Immature natural killer cell (primary cell): Measurements from ENCODE around the gene PPP3CA. TPM values are rescaled to one million over a fixed set of nuclear protein-coding genes. Genes with fewer than 3 reads are reported as not detected.

ENCODE experiments used
- DNase-seq, 3 donors: peaks; one replicate each; pipeline ENCODE4 v3.0.0; 2022; ENCODE audit warnings: mixed read lengths in 1 of 3
- H3K27ac Mint-ChIP-seq, 6 donors: one replicate each; pipeline ENCODE4 v1.8.0; 2020; ENCODE audit warnings: mixed read lengths in 6 of 6, mild to moderate bottlenecking in 5 of 6, inconsistent platforms in 4 of 6, moderate library complexity in 3 of 6
- H3K27me3 Mint-ChIP-seq, 3 donors: one replicate each; pipeline ENCODE4 v1.8.0; 2020 to 2021; ENCODE audit warnings: low read depth in 3 of 3, mild to moderate bottlenecking in 3 of 3, mixed read lengths in 3 of 3, moderate library complexity in 3 of 3, inconsistent platforms in 1 of 3
- H3K36me3 Mint-ChIP-seq, 3 donors: one replicate each; pipeline ENCODE4 v1.8.0; 2020; ENCODE audit warnings: mixed read lengths in 3 of 3, inconsistent platforms in 2 of 3, mild to moderate bottlenecking in 2 of 3
- H3K4me1 Mint-ChIP-seq, 2 donors: one replicate each; pipeline ENCODE4 v1.8.0; 2020; ENCODE audit warnings: inconsistent platforms in 2 of 2, mild to moderate bottlenecking in 2 of 2, mixed read lengths in 2 of 2, moderate library complexity in 1 of 2
- H3K4me3 Mint-ChIP-seq, 5 donors: one replicate each; pipeline ENCODE4 v1.8.0; 2020; ENCODE audit warnings: mild to moderate bottlenecking in 5 of 5, mixed read lengths in 5 of 5, inconsistent platforms in 3 of 5, moderate library complexity in 3 of 5
- H3K9me3 Mint-ChIP-seq, 6 donors: one replicate each; pipeline ENCODE4 v1.8.0; 2020; ENCODE audit warnings: mild to moderate bottlenecking in 6 of 6, mixed read lengths in 6 of 6, inconsistent platforms in 4 of 6, moderate library complexity in 3 of 6
- polyA plus RNA-seq, 3 donors: library from polyadenylated mRNA; unstranded; fragments of 300-500 nt; fragmentation: Illumina TruSeq; gene quantifications; one replicate each; pipeline ENCODE4 v1.2.3, GENCODE V29; 2021

The PPP3CA gene
- polyA plus RNA-seq, 3 donors from 2014 or later = 9.4 to 13.6 (median 10.8) TPM

DNA sequence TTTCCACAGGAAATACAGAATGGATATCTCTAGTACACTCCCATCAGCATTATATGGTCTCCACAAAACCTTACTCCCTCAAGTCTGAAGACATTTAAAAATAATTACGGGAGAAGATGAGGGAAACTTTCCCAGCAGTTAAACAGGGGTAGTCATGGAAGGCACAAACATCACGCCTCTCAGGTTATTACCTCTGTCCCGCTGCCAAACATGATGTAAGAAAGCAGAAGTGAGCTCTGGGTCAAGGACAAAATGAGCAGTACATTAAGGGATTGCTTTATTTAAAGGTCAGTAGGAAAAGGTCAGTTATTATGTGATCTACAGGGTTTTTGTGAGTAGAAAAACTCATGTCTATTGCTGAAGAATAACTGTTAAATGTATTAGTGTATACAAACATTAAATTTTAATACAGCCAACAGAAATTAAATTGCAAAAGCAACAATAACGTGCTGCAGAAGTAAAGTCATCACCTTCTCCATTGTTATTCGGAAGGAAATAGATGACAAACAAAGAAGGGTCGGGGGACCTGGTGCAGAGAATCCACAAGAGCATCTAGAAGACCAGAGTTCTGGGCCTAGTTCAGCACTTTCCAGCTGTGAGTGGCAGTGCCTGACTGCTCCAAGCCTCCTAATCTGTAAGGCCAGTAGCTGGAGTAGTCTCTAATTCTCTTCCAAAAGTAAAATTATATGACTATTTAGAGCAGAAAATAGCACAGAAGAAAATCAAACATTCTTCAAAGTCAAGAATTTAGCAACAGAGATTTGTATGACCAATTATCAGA, 171.2 kb downstream of the PPP3CA start:
- H3K4me1 Mint-ChIP-seq = peaks cover 21 to 65% of the 10 kb centered on the region in 2 donors
- H3K27me3 Mint-ChIP-seq = no peaks in the 10 kb centered on the region
- no peak overlapping the region for H3K4me3 Mint-ChIP-seq
- no peak for DNase-seq
- peak overlapping the region in 1 of 6 donors; percentile 64 for H3K27ac Mint-ChIP-seq
- no peaks in the 10 kb centered on the region for H3K9me3 Mint-ChIP-seq
- no peaks in the 10 kb centered on the region for H3K36me3 Mint-ChIP-seq

DNA sequence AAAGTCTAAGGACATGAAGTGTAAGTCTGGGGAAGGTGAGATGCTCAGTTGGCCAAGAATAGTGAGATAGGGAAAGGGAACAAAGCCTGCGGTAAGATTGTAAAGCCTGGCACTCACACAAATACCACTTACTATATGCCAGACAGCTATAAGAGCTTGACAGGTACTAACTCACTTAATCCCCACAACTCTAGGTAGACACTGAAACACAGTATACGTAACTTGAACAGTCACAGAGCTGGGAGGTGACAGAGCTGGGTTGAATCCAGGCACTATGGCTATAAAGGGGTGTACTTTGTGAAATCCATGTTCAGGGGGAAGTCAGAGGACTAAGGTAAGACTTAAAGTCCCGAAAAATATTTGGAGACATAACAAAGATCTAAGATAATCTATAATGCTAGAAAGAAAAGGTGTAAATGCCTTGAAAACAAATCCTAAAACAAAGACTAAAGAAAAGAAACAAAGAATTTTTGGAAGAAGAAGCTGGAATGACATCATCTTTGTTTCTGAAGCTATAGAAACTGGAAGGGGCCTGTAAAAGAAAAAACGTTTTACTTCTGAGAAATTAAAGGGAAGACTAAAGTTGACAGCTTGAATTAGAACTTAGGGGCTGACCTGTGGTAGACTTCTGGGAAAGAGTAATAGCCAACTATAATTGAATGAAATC, 172.5 kb downstream of the PPP3CA start:
- DNase-seq = no peak
- no peaks in the 10 kb centered on the region for H3K27me3 Mint-ChIP-seq
- no peaks in the 10 kb centered on the region for H3K36me3 Mint-ChIP-seq
- H3K9me3 Mint-ChIP-seq = no peaks in the 10 kb centered on the region
- H3K4me1 Mint-ChIP-seq = peaks cover 21 to 70% of the 10 kb centered on the region in 2 donors
- peak overlapping the region in 2 of 6 donors; percentile 10 to 44 for H3K27ac Mint-ChIP-seq
- no peak overlapping the region for H3K4me3 Mint-ChIP-seq

DNA sequence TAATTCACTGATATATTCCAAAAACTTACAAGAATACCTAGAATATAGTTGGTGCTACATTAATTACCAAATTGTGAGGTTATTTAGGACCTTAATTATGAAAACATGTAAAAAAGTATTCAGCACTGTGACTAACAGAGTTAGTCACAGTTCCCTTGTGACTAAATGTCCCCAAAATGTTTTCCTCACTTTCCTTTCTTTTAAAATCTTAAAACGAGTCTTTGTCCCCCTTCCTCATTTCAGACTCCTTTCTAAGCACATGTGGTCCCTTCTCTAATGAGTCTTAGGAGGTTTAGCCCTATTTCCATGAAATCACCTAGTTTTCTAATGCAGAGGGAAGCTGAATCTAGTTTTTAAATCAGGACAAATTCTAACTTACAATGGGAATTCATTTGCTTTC, 175.0 kb downstream of the PPP3CA start:
- no peak overlapping the region for H3K4me3 Mint-ChIP-seq
- H3K36me3 Mint-ChIP-seq = no peaks in the 10 kb centered on the region
- peaks cover 11 to 50% of the 10 kb centered on the region in 2 donors for H3K4me1 Mint-ChIP-seq
- no peaks in the 10 kb centered on the region for H3K9me3 Mint-ChIP-seq
- no peak overlapping the region for H3K27ac Mint-ChIP-seq
- DNase-seq = no peak
- no peaks in the 10 kb centered on the region for H3K27me3 Mint-ChIP-seq

DNA sequence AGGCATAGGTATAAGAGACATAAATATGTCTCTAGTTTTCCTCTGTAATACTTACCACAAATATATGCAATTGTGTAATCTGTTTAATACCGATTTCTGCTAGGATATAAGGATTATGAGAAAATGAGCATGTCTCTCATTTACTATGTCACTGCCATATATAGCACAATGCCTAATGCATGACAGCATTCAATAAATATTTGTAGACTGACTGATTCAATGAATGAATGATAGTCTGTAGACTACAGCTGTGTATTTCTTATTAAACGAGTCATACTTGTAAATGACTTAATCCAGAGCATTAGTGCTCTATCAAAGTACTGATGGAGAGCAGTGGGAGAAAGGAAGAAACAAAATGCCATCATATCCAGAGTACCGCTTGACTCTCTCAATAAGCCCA, 175.6 kb downstream of the PPP3CA start:
- no peak for DNase-seq
- H3K4me3 Mint-ChIP-seq = no peak overlapping the region
- H3K27me3 Mint-ChIP-seq = no peaks in the 10 kb centered on the region
- peak overlapping the region in 1 of 6 donors; percentile 7 for H3K27ac Mint-ChIP-seq
- H3K4me1 Mint-ChIP-seq = peaks cover 10 to 44% of the 10 kb centered on the region in 2 donors
- no peaks in the 10 kb centered on the region for H3K36me3 Mint-ChIP-seq
- no peaks in the 10 kb centered on the region for H3K9me3 Mint-ChIP-seq

DNA sequence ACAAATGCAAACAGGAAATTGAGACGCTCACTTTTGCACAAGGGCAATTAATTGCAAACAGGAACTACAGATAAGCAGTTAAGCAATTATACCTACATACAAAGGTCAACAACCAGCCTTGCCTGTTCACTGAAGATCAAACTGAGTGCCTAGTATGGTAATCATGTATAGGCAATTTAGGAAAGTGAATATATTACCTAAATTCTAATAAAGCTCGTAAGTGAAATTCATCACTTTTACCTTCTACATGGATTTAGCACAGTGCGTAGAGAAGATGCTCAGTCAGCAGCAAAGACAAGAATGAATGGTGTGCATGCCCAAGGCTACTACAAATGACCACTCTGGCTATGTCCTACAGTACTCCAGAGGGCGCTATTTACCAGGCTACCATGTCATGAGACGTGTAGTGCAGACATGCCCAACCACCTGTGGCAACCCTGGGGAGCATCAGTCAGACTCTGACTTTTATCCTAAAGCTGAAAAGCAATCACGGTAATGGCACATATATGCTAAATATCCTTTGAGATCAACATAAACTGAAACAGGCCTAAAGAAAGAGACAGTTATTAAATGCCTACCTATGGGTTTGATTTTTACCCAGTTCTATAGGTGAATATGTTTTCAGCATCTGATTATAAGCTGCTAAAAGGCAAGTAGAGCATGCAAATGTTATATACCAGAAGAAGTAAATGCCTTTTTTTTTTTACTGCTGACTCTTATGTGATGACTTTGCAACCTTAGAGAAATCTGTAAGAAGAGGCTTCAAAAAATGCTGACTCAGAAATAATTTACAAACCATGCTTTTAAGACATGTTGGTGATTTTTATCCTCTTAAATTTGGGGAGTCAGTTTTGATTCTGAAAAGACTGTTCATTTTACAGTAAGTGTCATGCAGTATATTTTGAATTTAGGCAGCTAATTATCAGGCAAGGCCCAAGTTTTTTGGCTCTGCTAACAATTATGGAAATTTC, 178.0 kb downstream of the PPP3CA start:
- Mint-ChIP-seq H3K27me3 (no peaks in the 10 kb centered on the region), H3K4me1 (peaks cover 4 to 36% of the 10 kb centered on the region in 2 donors), H3K4me3 (no peak overlapping the region), H3K9me3 (no peaks in the 10 kb centered on the region), H3K36me3 (no peaks in the 10 kb centered on the region), H3K27ac (no peak overlapping the region)
- DNase-seq = peak; percentile 58 to 66 (median 63)

DNA sequence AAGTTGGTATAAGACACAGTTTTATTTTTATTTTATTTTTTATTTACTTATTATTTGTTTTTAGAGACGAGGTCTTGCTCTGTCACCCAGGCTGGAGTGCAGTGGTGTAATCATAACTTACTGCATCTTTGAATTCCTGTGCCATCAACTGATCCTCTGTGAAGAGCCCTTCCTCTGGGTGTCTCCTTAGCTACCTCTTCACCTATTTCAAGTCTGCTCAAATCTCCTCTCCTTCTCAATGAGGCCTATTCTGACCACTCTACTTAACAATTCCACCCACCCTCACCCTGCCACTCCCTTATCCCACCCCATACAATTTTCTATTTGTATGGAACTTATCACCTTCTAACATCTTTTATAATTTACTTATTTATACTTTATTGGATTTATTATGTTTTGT, 183.4 kb downstream of the PPP3CA start:
- H3K4me1 Mint-ChIP-seq = peaks cover 22 to 59% of the 10 kb centered on the region in 2 donors
- peak overlapping the region in 2 of 6 donors; percentile 29 to 31 for H3K27ac Mint-ChIP-seq
- peaks cover 0 to 2% (median 0%) of the 10 kb centered on the region in 3 donors for H3K27me3 Mint-ChIP-seq
- no peak for DNase-seq
- H3K36me3 Mint-ChIP-seq = no peaks in the 10 kb centered on the region
- H3K4me3 Mint-ChIP-seq = no peak overlapping the region
- H3K9me3 Mint-ChIP-seq = no peaks in the 10 kb centered on the region

DNA sequence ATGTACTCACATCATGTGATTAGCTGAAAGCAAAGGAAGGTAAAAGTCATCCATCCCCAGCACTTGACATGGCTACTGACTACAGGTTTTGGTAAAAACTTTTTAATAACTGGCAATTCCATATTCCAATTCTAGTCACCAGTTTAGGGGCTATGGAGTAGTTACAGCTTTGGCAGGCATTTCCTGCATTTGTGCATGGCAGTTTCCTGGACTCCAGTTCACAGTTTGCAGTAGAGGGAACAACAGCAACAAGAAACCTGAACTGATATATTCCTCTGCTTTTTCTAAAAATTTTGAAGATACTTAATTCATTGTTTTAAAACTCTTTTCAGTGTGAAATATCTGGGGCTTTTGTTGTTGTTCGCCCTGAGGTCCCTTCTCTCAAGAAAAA, 184.3 kb downstream of the PPP3CA start:
- Mint-ChIP-seq H3K4me1 (peaks cover 27 to 68% of the 10 kb centered on the region in 2 donors), H3K4me3 (no peak overlapping the region), H3K27ac (no peak overlapping the region), H3K36me3 (no peaks in the 10 kb centered on the region), H3K27me3 (peaks cover 0 to 2% (median 0%) of the 10 kb centered on the region in 3 donors), H3K9me3 (no peaks in the 10 kb centered on the region)
- no peak for DNase-seq

DNA sequence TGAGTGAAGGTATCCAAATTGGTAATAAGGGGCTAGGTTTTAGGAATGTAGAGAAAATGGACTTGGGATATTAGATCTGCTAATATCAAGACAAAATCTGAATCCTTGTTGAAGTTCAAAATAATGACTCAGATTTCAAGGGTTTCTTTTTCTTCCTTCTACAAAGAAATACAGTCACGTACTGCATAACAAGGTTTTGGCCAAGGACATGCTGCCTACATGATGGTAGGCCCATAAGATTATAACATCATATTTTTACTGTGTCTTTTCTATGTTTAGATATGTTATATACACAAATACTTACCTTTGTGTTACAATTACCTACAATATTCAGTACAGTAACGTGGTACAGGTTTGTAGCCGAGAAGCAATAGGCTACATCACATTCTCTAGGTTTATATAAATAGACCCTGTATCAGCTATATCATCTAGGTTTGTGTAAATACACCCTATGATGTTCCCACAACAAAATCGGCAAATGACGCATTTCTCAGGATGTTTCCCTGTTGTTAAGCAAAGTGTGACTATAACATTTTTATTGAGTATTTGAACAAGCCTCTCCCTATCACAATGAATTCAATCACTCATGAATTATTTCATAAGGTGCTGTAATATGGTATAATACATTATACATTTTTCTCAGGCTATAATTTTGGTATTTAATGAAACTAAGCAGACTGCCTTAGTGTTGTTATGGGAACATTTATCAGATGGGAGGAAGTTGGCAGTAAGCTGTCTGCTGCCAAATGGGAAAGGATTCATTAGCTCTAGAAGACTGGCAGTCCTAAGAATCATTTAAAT, 186.3 kb downstream of the PPP3CA start:
- no peaks in the 10 kb centered on the region for H3K9me3 Mint-ChIP-seq
- H3K36me3 Mint-ChIP-seq = no peaks in the 10 kb centered on the region
- H3K27ac Mint-ChIP-seq = peak overlapping the region in 1 of 6 donors; percentile 29
- no peak overlapping the region for H3K4me3 Mint-ChIP-seq
- DNase-seq = no peak
- peaks cover 0 to 3% (median 2%) of the 10 kb centered on the region in 3 donors for H3K27me3 Mint-ChIP-seq
- H3K4me1 Mint-ChIP-seq = peaks cover 39 to 84% of the 10 kb centered on the region in 2 donors

DNA sequence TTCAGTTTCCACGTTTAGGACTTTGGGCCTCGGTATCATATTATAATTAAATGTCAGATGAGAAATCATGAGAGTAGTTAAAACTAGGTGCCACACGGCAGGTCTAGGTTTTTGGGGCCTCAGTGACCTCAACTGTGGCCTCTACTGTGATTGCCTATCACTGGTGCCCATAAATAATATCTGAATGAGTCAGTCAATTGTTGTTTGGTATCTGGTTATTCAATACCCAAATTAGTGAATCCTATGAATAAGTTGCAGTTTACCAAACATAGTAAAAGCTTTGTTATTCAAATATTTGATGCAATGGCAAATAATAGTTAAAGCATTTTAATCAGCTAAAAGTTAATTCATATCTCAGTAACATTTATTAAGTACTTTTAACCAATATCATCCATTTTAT, 188.8 kb downstream of the PPP3CA start:
- DNase-seq = no peak
- peak overlapping the region in 1 of 6 donors; percentile 16 for H3K27ac Mint-ChIP-seq
- H3K4me3 Mint-ChIP-seq = no peak overlapping the region
- H3K4me1 Mint-ChIP-seq = peaks cover 52 to 89% of the 10 kb centered on the region in 2 donors
- peaks cover 0 to 3% (median 2%) of the 10 kb centered on the region in 3 donors for H3K27me3 Mint-ChIP-seq
- no peaks in the 10 kb centered on the region for H3K36me3 Mint-ChIP-seq
- no peaks in the 10 kb centered on the region for H3K9me3 Mint-ChIP-seq

DNA sequence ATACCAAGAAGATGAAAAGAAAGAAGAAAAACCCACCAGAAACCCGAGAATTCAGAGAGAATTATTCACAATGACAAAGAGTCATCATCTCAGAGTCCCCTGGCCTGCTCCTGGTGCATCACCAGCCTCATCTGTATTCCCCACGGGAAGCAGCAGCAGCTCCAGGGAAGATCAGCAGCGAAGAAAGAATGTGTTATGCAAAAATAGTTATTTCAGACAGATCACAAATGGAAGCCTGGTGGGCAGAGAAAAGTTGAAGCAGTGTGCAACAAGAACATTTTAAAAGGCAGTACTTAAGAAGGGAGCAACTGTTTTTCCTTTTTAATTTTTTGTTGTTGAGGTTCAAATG, 189.2 kb downstream of the PPP3CA start:
- H3K27ac Mint-ChIP-seq = peak overlapping the region in 2 of 6 donors; percentile 16 to 25
- peaks cover 0 to 3% (median 2%) of the 10 kb centered on the region in 3 donors for H3K27me3 Mint-ChIP-seq
- H3K9me3 Mint-ChIP-seq = no peaks in the 10 kb centered on the region
- no peak for DNase-seq
- H3K4me1 Mint-ChIP-seq = peaks cover 54 to 89% of the 10 kb centered on the region in 2 donors
- H3K4me3 Mint-ChIP-seq = no peak overlapping the region
- H3K36me3 Mint-ChIP-seq = no peaks in the 10 kb centered on the region

DNA sequence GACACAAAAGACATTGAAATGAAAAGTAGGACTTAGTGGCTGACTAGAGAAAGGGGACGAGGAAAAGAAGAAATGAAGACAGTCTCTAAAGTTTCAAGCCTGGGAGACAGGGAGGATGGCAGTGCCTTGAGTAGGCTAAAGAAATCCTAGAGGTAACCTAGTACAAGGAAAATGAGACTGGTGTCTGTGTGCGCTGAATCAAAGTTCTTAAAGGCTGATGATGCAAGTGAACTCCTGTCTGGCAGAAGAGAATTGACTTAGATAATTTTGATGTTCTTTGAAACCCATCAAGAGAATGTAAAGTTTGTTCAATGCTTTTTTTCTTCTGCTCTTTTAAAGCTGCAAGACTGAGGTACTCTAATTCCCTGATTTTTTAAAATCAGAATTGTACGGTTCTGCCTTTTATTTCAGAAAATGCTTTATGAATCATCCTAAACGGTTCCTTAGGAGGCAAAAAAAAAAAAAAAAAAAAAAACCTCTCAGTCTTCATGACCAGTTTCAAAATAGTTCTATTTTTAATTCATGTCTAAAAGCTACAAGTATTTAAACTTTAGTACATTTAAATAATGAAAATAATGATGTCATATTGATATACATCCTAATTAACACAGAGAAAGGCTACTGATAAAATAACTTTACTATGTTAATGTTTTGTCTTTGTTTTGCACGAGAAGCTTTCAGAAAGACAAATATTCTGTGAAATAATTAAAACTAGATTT, 189.8 kb downstream of the PPP3CA start:
- no peaks in the 10 kb centered on the region for H3K36me3 Mint-ChIP-seq
- no peak overlapping the region for H3K4me3 Mint-ChIP-seq
- DNase-seq = no peak
- peaks cover 0 to 3% (median 2%) of the 10 kb centered on the region in 3 donors for H3K27me3 Mint-ChIP-seq
- peak overlapping the region in 1 of 6 donors; percentile 26 for H3K27ac Mint-ChIP-seq
- H3K4me1 Mint-ChIP-seq = peaks cover 59 to 89% of the 10 kb centered on the region in 2 donors
- H3K9me3 Mint-ChIP-seq = no peaks in the 10 kb centered on the region

DNA sequence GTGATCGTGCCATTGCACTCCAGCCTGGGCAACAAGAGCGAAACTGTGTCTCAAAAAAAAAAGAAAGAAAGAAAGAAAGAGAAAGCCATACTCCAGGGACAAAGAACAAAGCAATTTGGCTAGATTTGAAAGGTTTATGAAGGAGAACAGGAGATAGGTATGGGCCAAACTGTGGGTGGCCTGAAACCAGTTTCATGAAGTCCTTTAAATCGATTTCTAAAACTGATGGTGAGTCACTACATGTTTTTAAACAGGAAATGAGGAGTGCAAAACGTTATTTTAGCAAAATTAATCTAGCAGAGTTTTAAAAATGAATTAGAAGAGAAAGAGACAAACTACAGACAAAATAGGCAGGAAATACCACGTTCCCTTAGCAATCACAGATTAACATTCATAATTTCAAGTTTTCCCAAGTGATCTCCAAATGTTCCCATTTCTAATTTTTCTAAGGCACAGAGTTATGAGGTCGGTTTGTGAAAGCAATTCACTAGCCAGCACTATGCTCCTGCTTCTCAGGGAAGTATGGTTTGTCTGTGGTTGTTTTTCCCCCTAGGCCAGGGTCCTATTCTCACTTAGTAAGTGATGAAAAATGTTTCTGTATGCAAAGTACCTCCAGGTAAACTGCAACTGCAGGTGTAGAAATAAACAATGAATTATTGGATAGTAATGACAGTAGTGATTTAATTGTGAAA, 190.6 kb downstream of the PPP3CA start:
- no peaks in the 10 kb centered on the region for H3K36me3 Mint-ChIP-seq
- H3K4me3 Mint-ChIP-seq = peak overlapping the region in 1 of 5 donors; percentile 7
- H3K27me3 Mint-ChIP-seq = peaks cover 0 to 3% (median 0%) of the 10 kb centered on the region in 3 donors
- H3K9me3 Mint-ChIP-seq = no peaks in the 10 kb centered on the region
- H3K4me1 Mint-ChIP-seq = peaks cover 61 to 93% of the 10 kb centered on the region in 2 donors
- peak overlapping the region in 4 of 6 donors; percentile 6 to 68 (median 34) for H3K27ac Mint-ChIP-seq
- no peak for DNase-seq
